Measurements from ENCODE around the gene PFN3.

DNA sequence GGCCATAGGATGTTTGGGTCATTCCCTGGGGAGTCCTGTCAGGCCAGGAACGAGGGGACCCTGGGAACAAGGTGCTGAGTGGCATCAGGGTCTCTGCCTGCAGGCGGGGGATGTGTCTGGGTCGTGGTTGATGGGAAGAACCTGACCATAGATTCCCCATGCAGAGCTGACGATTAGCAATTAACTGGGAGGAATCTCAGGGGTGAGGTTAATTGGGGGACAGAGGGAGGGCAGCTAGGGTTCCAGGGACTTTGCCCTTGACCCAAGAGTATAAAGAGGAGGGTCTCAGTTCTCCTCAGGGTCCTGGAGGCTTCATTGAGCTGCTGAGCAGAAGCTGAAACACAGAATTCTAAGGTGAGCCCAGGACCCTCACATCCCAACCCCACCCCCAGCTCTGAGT, 16.3 kb downstream of the PFN3 start, which contains the start of gene SLC34A1:
- TF ChIP-seq, protein P1, sequence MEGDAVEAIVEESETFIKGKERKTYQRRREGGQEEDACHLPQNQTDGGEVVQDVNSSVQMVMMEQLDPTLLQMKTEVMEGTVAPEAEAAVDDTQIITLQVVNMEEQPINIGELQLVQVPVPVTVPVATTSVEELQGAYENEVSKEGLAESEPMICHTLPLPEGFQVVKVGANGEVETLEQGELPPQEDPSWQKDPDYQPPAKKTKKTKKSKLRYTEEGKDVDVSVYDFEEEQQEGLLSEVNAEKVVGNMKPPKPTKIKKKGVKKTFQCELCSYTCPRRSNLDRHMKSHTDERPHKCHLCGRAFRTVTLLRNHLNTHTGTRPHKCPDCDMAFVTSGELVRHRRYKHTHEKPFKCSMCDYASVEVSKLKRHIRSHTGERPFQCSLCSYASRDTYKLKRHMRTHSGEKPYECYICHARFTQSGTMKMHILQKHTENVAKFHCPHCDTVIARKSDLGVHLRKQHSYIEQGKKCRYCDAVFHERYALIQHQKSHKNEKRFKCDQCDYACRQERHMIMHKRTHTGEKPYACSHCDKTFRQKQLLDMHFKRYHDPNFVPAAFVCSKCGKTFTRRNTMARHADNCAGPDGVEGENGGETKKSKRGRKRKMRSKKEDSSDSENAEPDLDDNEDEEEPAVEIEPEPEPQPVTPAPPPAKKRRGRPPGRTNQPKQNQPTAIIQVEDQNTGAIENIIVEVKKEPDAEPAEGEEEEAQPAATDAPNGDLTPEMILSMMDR (IDR thresholded peaks at IDR 0.05; ENCODE audit: insufficient read depth, low read depth, low read length): no peak
- no peak for TF ChIP-seq EZH2 (IDR thresholded peaks at IDR 0.05; ENCODE audit: insufficient read depth, low read length)

Data from astrocyte (in vitro differentiated cells and primary cell).